K562 (cell line): ENCODE measurements around the gene JAK3. TPM values are rescaled to one million over a fixed set of nuclear protein-coding genes. Genes with fewer than 3 reads are reported as not detected.

Source experiments
- ATAC-seq: fragments of 200-7000 bp; cut with Tn5 transposase; 3 replicates; pipeline ENCODE4 v1.9.1; 2020; ENCODE audit warnings: moderate library complexity
- BruUV-seq: library from RNA; stranded (reverse); fragments of 400-500 nt; replicated peaks from 2 replicates; lab custom pipeline; 2021; lab: Mats Ljungman, UMichigan
- CTCF ChIA-PET: fragments of 300-600 bp; formaldehyde crosslinking; extraction: SDS; loops from one replicate; lab custom pipeline; 2021; ENCODE audit warnings: low intra/inter-chr PET ratio; lab: Yijun Ruan, JAX
- POLR2A ChIA-PET: fragments of 300-600, 350-650 bp; sonication (Branson Sonifier 250); formaldehyde crosslinking; extraction: SDS; loops from one replicate; lab custom pipeline; 2021; ENCODE audit warnings: antibody characterized with exemption, inconsistent platforms; lab: Yijun Ruan, JAX
- DNase-seq, 4 experiments: peaks; one replicate each; pipeline versions ENCODE4 v3.0.0 to v3.0.0-alpha.2; 2011 to 2018; ENCODE audit warnings: low spot score in 3 of 4, mixed read lengths in 3 of 4; ENCODE audit errors: extremely low read depth in 1 of 4
- FAIRE-seq: peaks from 2 replicates; lab custom pipeline; 2011; peaks lifted over from hg19 to GRCh38; lab: Jason Lieb, UNC
- H2AFZ ChIP-seq: 2 replicates; pipeline ENCODE4 v1.6.0; 2011; ENCODE audit warnings: low read depth, low read length, control low read depth, inconsistent platforms
- H3K27ac ChIP-seq: fragments of 200-600 bp; 3 replicates; pipeline ENCODE4 v1.8.0; 2011; ENCODE audit warnings: low read depth, mild to moderate bottlenecking, control low read depth, inconsistent platforms, low read length, moderate library complexity, mixed read lengths; ENCODE audit errors: extremely low read depth
- H3K27me3 ChIP-seq, 2 experiments: fragments of 300-600 bp in 1 of 2; 2 replicates in 1 of 2; 3 replicates in 1 of 2; pipeline versions ENCODE4 v1.6.0 to v1.8.0; 2011; ENCODE audit warnings: inconsistent platforms in 2 of 2, low read length in 2 of 2, mild to moderate bottlenecking in 1 of 2, mixed read lengths in 1 of 2, moderate library complexity in 1 of 2; ENCODE audit not compliant: control insufficient read depth in 2 of 2, insufficient read depth in 2 of 2
- H3K36me3 ChIP-seq: fragments of 300-600 bp; 3 replicates; pipeline ENCODE4 v1.8.0; 2011; ENCODE audit warnings: mild to moderate bottlenecking, low read length, inconsistent platforms; ENCODE audit not compliant: control insufficient read depth, insufficient read depth
- H3K4me1 ChIP-seq, 2 experiments: fragments of 200-600 bp in 1 of 2; replicated peaks in 1 of 2; 2 replicates in 1 of 2; 3 replicates in 1 of 2; pipeline versions ENCODE4 v1.5.1 to v1.8.0; 2011; ENCODE audit warnings: inconsistent platforms in 2 of 2, low read length in 2 of 2, mild to moderate bottlenecking in 1 of 2, mixed read lengths in 1 of 2, moderate library complexity in 1 of 2; ENCODE audit not compliant: control insufficient read depth in 2 of 2, insufficient read depth in 2 of 2
- H3K4me2 ChIP-seq: 2 replicates; pipeline ENCODE4 v1.6.1; 2011; ENCODE audit warnings: low read length, control low read depth, inconsistent platforms, mixed read lengths; ENCODE audit not compliant: insufficient read depth
- H3K4me3 ChIP-seq: fragments of 200-600 bp; sonication (generic), shearing (Covaris generic); 2 replicates; pipeline ENCODE4 v1.5.1; 2016; ENCODE audit warnings: control low read depth, inconsistent platforms
- H3K79me2 ChIP-seq: fragments of 200-600 bp; 3 replicates; pipeline ENCODE4 v1.8.0; 2011; ENCODE audit warnings: low read length, inconsistent platforms; ENCODE audit not compliant: control insufficient read depth, insufficient read depth
- H3K9ac ChIP-seq, 2 experiments: 2 replicates each; pipeline versions ENCODE4 v1.6.0 to v1.6.1; 2011; ENCODE audit warnings: low read depth in 2 of 2, low read length in 2 of 2, control low read depth in 1 of 2, inconsistent platforms in 1 of 2, mild to moderate bottlenecking in 1 of 2, mixed read lengths in 1 of 2; ENCODE audit not compliant: insufficient read depth in 1 of 2
- H3K9me1 ChIP-seq: one replicate; pipeline ENCODE4 v1.6.0; 2011; ENCODE audit warnings: inconsistent platforms, mild to moderate bottlenecking, low read length, moderate library complexity; ENCODE audit not compliant: control insufficient read depth, insufficient read depth
- H3K9me3 ChIP-seq: replicated peaks from 2 replicates; pipeline ENCODE4 v1.5.1; 2011; ENCODE audit warnings: low read depth, low read length, inconsistent platforms; ENCODE audit not compliant: control insufficient read depth, insufficient read depth
- H4K20me1 ChIP-seq: replicated peaks from 2 replicates; pipeline ENCODE4 v1.6.1; 2011; ENCODE audit warnings: low read length, inconsistent platforms, mixed read lengths; ENCODE audit not compliant: control insufficient read depth, insufficient read depth
- CREBBP ChIP-seq: IDR thresholded peaks from one replicate; pipeline ENCODE4 v1.6.1; 2012; ENCODE audit warnings: low read depth, mild to moderate bottlenecking, control low read depth, inconsistent platforms, low read length
- ERF ChIP-seq: fragments of 450-650 bp; formaldehyde crosslinking; IDR thresholded peaks from 2 replicates; pipeline ENCODE4 v1.4.0; 2020; ENCODE audit warnings: mild to moderate bottlenecking, mixed read lengths
- KDM1A ChIP-seq, 2 experiments: fragments of 450-650 bp; IDR thresholded peaks; 2 replicates each; pipeline ENCODE4 v1.6.1; 2016; ENCODE audit warnings: mild to moderate bottlenecking in 2 of 2
- POLR2G ChIP-seq: fragments of 200-400 bp; formaldehyde crosslinking; IDR thresholded peaks from 2 replicates; pipeline ENCODE4 v1.6.1; 2017; ENCODE audit warnings: low read depth, mild to moderate bottlenecking, antibody characterized with exemption, low read length, moderate library complexity
- RBM25 ChIP-seq: fragments of 200-400 bp; formaldehyde crosslinking; IDR thresholded peaks from 2 replicates; pipeline ENCODE4 v1.6.1; 2018; ENCODE audit warnings: low read length, low read depth, moderate library complexity; ENCODE audit not compliant: severe bottlenecking
- ZFP36 ChIP-seq: fragments of 150-350 bp; IDR thresholded peaks from 2 replicates; pipeline ENCODE4 v1.6.1; 2018; ENCODE audit warnings: low read length, low read depth; ENCODE audit not compliant: partially characterized antibody
- ZNF263 ChIP-seq: sonication (generic); formaldehyde crosslinking; IDR thresholded peaks from 2 replicates; pipeline ENCODE4 v1.8.0; 2022; ENCODE audit warnings: mild to moderate bottlenecking, missing genetic modification reagents, borderline replicate concordance
- WGBS: fragments of 100-300 bp; shearing (Covaris generic); methylation state at CpG from one replicate; pipeline ENCODE4 v1.1.6; 2016; ENCODE audit warnings: low coverage, mixed read lengths; ENCODE audit not compliant: insufficient coverage; ENCODE audit errors: missing lambda C conversion rate; 5-methylcytosine and 5-hydroxymethylcytosine counted together
- in situ Hi-C: fragments of 300-500 bp; cut with MboI; formaldehyde crosslinking; loops from 4 replicates; pipeline ENCODE4 v1.15.0; 2018; ENCODE audit warnings: inconsistent platforms, mixed read lengths
- intact Hi-C: fragments of 100-400 bp; cut with micrococcal nuclease; formaldehyde crosslinking; loops from 2 replicates; pipeline ENCODE4 v1.14.2; 2022
- polyA plus RNA-seq, 8 experiments: library from polyadenylated mRNA; depleted of rRNA in 4 of 8; stranded (reverse) in 5 of 8; unstranded in 3 of 8; fragments of >200 nt; fragmentation: Nextera tagmentation in 2 of 8; fragmentation: Illumina TruSeq in 1 of 8; extraction: Ambion mirVana in 2 of 8; extraction: Trizol in 1 of 8; gene quantifications; 2 replicates each; pipeline versions ENCODE4 v1.2.1 to v1.2.3, GENCODE V29; 2011 to 2014; ENCODE audit warnings: inconsistent platforms in 1 of 8, missing spikeins in 1 of 8
- total RNA-seq, 7 experiments: library from RNA; depleted of rRNA in 6 of 7; stranded (reverse); fragments of >200 nt in 6 of 7; fragmentation: Illumina TruSeq in 2 of 7; extraction: Trizol in 2 of 7; gene quantifications; 2 replicates each; pipeline versions ENCODE4 v1.2.1 to v1.2.3, GENCODE V29; 2011 to 2021; ENCODE audit warnings: low replicate concordance in 1 of 7
- TF ChIP-seq, protein P1 (sequence below): sonication (generic); formaldehyde crosslinking; IDR thresholded peaks from 2 replicates; pipeline ENCODE4 v1.8.0; 2022; ENCODE audit warnings: missing genetic modification reagents, mild to moderate bottlenecking, borderline replicate concordance

JAK3 gene
- total and polyA plus RNA-seq, 9 of the 15 experiments (the other 6 are each of a cell fraction or from before 2014, with no cell fraction given): 0.01 to 0.18 (median 0.07) TPM; not detected in 1

DNA sequence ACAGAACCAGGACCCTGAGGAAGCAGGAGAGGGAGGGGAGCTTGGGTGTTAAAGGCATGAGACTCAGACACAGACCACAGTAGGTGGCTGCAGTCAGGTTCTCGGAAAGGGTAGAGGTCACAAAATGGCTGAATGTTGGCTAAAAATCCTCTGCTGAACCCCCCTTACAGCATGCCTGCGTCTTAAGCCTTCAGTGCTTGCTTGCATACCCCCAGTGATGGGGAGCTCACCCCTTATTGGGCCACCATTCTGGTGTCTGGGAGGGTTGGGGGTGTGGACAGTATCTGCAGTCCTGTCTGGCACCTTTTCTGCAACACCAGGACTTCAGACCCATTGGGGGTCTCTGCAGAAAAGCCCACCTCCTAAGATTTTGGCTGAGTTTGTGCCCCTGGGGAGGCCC, 67.0 kb downstream of the JAK3 start:
- Histone ChIP-seq H3K27me3 (no peaks in the 10 kb centered on the region), H4K20me1 (peaks cover 11% of the 10 kb centered on the region; the same call in 1 of the 2 replicates), H3K4me2 (no peak overlapping the region), H3K36me3 (peaks cover 50% of the 10 kb centered on the region; the same call in 2 of the 3 replicates), H3K27ac (no peak overlapping the region), H3K4me3 (no peak overlapping the region), H3K9me3 (no peaks in the 10 kb centered on the region), H3K9ac (no peak overlapping the region), H3K4me1 (peaks cover 10 to 47% of the 10 kb centered on the region in 2 experiments; a peak in 4 of 5 replicates), H3K9me1 (no peaks in the 10 kb centered on the region), H3K79me2 (no peaks in the 10 kb centered on the region), H2AFZ (no peak overlapping the region)
- peak; percentile 46 for TF ChIP-seq RBM25
- no peak for TF ChIP-seq CREBBP
- 0 out of 4 replicates have a peak, but pooled peaks of 1 of the 2 experiments have one; percentile 36 for TF ChIP-seq KDM1A (IDR thresholded peaks at IDR 0.05)
- TF ChIP-seq ZFP36: peak; percentile 15
- no peak for TF ChIP-seq ERF
- TF ChIP-seq POLR2G: no peak
- TF ChIP-seq ZNF263 (CRISPR knock-in tag): 0 out of 2 replicates have a peak, but pooled peaks have one; percentile 3
- TF ChIP-seq, protein P1, sequence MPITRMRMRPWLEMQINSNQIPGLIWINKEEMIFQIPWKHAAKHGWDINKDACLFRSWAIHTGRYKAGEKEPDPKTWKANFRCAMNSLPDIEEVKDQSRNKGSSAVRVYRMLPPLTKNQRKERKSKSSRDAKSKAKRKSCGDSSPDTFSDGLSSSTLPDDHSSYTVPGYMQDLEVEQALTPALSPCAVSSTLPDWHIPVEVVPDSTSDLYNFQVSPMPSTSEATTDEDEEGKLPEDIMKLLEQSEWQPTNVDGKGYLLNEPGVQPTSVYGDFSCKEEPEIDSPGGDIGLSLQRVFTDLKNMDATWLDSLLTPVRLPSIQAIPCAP (CRISPR knock-in tag): no peak
- no TSS peak for BruUV-seq
- in situ Hi-C loops: no loop called here
- FAIRE-seq: no peak
- ChIA-PET POLR2A (interaction anchor here (0.6 kb wide), 1 partner anchor 169 kb away, joined by 3 read pairs; no protein-coding TSS in a partner anchor), CTCF (no interaction called here)
- no peak for DNase-seq
- ATAC-seq: no peak
- 93% methylated on average over 2 of the region's 2 CpGs for WGBS
- intact Hi-C loops: no loop called here
